Measurements from ENCODE around the gene PNPLA3.
"Not testable (repeated sequence)": the region's sequence is repeated elsewhere in the genome, so short reads cannot be mapped to it uniquely, and the experiment has no call there.

PNPLA3 gene

GRCh38 chr22:43890901-43891331 lies 32.7 kb upstream of the PNPLA3 start:
- no peak for DNase-seq

GRCh38 chr22:43891360-43892182 lies 32.0 kb upstream of the PNPLA3 start, which contains the start of gene PNPLA5:
Gene PNPLA5 (minus strand): TSS chr22:43892013. CDS start chr22:43891880, 133 bp downstream.
- no peak for DNase-seq

DNA sequence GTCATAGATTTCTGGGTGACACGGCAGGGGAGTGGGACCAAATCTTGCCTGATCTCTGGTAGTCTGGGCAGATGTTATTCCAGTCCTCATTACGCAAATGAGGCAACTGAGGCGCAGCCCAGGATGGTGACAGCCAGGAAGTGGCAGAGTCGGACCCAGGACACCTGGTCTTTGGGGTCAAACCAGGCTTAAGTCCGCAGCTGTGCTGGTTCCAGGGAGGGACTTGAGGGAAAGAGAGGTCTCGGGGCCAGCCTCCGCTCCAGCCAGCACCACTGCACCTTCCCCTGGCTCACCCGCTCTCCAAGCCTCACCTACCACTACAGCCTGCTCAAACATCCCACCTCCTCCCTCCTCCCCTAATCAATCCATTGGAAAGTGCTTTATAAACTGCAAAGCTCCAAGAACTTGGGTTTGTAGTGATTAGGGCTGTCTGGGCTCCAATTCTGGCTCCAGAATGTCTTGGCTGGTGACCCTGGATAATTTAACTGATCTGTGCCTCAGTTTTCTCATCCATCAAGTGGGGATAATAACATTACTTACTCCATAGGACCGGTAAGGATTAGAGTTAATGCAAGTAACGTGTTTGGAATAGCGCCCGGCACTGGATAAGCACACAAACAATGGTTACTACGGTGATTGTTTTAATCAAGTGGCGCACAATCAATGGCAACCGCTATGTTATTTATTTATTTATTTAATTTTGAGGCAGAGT lies 31.3 kb upstream of the PNPLA3 start:
- DNase-seq: no peak

DNA sequence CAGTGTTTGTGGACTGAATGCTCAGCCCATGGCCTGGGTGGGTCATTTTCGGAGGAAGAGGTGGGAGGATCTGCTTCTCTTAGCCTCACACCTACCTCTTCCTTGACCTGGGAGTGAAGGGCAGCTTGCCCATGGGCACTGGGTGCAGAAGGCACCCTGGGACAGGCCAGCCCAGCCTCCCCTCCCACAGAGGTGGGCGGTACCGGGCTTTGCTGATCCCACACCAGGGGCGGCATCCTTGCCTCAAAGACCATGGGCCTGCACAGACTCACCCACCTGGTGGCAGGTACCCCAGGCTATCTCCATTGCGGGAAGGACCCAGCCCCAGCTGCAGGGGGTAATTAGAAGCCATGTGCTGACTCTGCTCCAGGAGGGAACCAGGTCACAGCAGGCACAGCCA lies 30.3 kb upstream of the PNPLA3 start:
- DNase-seq: no peak

DNA sequence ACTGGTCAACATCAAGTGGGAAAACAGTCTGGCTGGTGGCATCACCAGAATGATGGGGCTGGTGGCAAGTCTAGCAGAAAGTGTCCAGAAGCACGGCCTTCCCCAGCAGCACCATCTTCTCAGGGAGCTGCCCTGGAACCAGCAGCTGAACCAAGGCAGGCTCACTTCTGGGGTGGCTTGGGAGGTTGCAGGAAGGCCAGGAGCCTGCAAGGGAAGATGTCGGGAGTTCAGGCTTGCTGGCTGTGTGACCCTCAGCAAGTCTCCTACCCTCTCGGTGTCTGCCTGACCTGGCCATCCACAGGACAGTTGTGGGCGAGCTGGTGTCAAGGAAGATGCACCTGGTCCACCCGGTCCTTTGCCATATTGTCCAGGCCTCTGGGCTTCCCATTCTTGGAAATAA lies 29.5 kb upstream of the PNPLA3 start:
- no peak for DNase-seq

GRCh38 chr22:43895986-43896645 lies 27.5 kb upstream of the PNPLA3 start:
- no peak for DNase-seq

- DNase-seq: no peak
These were observed 25.8 kb upstream of the PNPLA3 start for GRCh38 chr22:43897751-43898261.

DNA sequence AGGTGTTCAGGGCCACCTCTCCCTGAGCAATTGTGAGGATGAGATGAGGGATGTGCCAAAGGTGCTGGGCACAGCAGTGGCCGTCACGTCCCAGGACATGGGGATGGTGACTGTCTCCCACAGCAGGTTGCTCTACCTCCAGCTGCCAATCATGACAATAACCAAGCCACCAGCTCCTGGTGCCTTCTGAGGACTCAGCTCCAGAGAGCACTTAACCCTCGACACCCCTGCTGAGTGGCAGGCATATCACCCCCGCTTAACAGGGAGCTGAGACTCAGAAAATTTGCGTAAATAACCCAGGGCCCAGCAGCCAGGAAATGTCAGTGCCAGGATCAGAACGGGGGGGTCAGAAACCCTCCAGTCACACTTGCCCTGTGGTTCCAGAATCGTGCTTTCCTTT lies 23.4 kb upstream of the PNPLA3 start:
- no peak for DNase-seq

DNA sequence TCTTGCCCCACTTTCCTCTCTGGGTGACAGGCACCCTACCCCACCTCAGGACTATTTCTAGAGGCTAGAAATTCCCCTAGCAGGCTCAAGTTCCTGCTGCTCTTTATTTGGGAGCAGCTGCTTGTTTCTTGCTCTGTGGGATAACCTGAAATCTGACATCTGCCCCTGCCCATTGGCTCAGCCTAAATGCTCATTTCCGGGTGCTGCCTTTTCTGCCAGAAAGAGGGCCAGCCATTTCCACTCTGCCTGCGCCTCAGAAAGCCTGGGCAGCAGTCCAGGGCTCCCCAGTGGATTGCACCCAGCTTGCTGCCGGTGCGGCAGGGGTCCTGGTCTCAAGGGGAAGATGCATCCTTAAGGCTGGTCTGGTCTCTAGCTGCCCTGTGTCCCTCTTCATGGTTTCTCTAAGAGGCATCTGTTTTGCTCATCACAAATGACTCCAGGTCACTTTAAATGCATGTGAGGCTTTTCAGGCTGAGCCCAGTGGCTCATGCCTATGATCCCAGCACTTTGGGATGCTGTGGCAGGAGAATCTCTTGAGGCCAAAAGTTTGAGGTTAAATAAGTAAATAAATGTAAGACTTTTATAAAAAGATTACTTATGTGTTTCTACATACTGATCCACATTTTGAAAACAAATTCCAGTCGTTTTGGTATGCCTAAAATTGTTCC lies 21.5 kb upstream of the PNPLA3 start:
- DNase-seq: no peak

GRCh38 chr22:43903033-43903432 lies 20.6 kb upstream of the PNPLA3 start:
- DNase-seq: not testable (repeated sequence)

GRCh38 chr22:43904412-43904811 lies 19.2 kb upstream of the PNPLA3 start:
- DNase-seq: not testable (repeated sequence)

DNA sequence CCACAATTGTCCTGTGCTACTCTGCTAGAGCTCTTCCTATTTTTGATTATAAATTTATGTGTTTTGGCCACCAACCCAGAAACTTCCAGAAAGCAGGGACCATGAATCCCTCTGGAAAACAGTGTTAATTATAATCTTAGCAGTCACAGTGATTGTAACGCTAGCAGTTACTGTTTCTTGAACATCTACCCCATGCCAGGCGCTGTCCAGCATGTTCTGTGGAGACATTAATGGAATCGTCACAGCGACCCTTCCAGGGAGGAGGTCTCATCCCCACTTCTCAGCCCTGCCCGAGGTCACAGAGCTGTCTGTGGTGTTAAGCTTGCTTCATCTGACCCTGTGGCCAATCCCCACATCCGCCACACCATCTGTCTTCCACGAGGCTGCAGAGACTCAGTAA lies 17.9 kb upstream of the PNPLA3 start:
- DNase-seq: no peak

DNA sequence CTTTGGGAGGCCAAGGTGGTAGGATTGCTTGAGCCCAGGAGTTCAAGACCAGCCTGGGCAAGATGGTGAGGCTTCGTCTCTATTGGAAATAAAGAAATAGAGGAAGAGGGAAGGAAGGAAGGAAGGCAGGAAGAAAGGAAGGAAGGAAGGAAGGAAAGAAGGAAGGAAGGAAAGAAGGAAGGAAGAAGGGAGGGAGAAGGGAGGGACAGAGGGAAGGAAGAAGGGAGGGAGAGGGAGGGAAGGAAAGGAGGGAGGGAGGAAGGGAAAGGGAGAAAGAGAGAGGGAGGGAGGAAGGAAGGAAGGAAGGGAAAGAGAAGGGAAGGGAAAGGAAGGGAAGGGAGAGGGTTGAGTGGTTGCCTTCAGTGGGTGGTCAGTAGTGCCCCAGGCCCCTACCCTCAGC lies 13.9 kb upstream of the PNPLA3 start:
- no peak for DNase-seq

- no peak for DNase-seq
These were observed 13.4 kb upstream of the PNPLA3 start for GRCh38 chr22:43910178-43910695.

- DNase-seq: no peak
These were observed 12.3 kb upstream of the PNPLA3 start for GRCh38 chr22:43911351-43911750.

GRCh38 chr22:43917521-43917920 lies 6.1 kb upstream of the PNPLA3 start:
- no peak for DNase-seq

GRCh38 chr22:43919106-43919973 lies 4.3 kb upstream of the PNPLA3 start:
- no peak for DNase-seq

DNA sequence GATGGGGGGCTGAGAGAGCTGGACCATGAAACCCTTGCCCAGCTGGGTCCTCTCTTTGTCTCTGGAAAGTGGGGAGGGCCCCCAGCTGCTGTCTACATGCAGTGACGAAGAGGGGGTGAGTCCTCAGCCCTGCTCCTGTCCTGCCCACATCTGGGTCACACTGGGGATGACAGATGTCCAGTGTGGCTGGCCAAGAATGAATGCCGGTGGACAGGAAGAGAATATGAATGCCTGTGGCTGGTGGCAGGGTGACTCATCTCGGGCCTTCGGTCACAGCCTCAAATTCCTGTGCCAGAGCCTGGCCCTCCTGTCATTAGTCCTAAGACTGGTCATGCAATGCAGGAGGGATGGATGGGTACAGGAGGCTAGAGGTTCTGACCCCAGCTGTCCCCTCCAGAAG lies 2.2 kb upstream of the PNPLA3 start:
- no peak for DNase-seq

GRCh38 chr22:43922123-43922522 lies 1.5 kb upstream of the PNPLA3 start:
- no peak for DNase-seq

DNA sequence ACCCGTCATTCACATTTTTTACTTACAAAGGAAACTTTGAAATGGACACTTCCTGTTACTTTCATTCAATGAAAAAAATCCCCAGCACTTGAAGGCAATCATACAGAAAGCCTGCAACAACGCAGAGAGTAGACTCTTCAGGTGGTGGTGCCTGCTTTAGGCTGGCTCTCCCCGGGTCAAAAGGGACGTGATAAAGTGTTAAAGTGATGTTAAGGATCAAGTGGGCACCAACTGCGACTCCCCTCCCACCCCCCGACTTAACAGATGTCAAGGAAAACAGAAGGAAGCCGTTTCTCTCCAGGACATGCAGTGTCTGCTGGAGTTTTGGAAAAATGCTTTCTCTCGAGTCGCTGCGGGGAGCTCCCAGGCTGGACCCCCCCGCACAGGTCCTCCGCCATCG lies 414 bp upstream of the PNPLA3 start:
- DNase-seq: no peak

GRCh38 chr22:43924877-43925276 lies 1.3 kb downstream of the PNPLA3 start:
- no peak for DNase-seq
